Measurements from ENCODE around the gene DISC1. TPM values are rescaled to one million over a fixed set of nuclear protein-coding genes. Genes with fewer than 3 reads are reported as not detected.

DISC1 gene
- polyA plus RNA-seq, 1 experiment = 5.4 TPM

- Histone ChIP-seq H3K4me3 (ENCODE audit: low read depth, low read length) (no peak overlapping the region), H3K27ac (ENCODE audit: low read depth, low read length) (no peak overlapping the region), H3K27me3 (ENCODE audit: control insufficient read depth, insufficient read depth, low read length) (no peaks in the 10 kb centered on the region), H3K9me3 (ENCODE audit: control insufficient read depth, insufficient read depth, low read length) (no peaks in the 10 kb centered on the region; the same call in 1 of the 2 replicates)
- POLR2A ChIA-PET = no interaction called here
- TF ChIP-seq CTCF (IDR thresholded peaks at IDR 0.05; ENCODE audit: low read depth, low read length) = no peak
- DNase-seq (ENCODE audit: low read depth, low spot score) = no peak
- CTCF ChIA-PET = interaction anchor here (1.2 to 2.0 kb wide), 3 partner anchors 10 to 173 kb away, joined by 3 to 5 read pairs (median 3); no protein-coding TSS in a partner anchor
Observed at GRCh38 chr1:231693361-231694074, 66.9 kb downstream of the DISC1 start.

- H3K4me3 ChIP-seq (ENCODE audit: low read depth, low read length) = no peak overlapping the region
- no peak for DNase-seq (ENCODE audit: low read depth, low spot score)
Observed at GRCh38 chr1:231694075-231694431, 67.5 kb downstream of the DISC1 start.

GRCh38 chr1:231694465-231695077, 68.0 kb downstream of the DISC1 start:
- ChIA-PET POLR2A (interaction anchor here (0.6 kb wide), 1 partner anchor 844 kb away, joined by 9 read pairs; no protein-coding TSS in a partner anchor), CTCF (interaction anchor here (1.4 kb wide), 1 partner anchor 172 kb away, joined by 3 read pairs; no protein-coding TSS in a partner anchor)
- Histone ChIP-seq H3K9me3 (ENCODE audit: control insufficient read depth, insufficient read depth, low read length) (no peaks in the 10 kb centered on the region; the same call in 1 of the 2 replicates), H3K27me3 (ENCODE audit: control insufficient read depth, insufficient read depth, low read length) (no peaks in the 10 kb centered on the region), H3K4me3 (ENCODE audit: low read depth, low read length) (no peak overlapping the region), H3K27ac (ENCODE audit: low read depth, low read length) (no peak overlapping the region)
- TF ChIP-seq CTCF (IDR thresholded peaks at IDR 0.05; ENCODE audit: low read depth, low read length) = no peak
- no peak for DNase-seq (ENCODE audit: low read depth, low spot score)

More at GRCh38 chr1:231694075-231694431, 67.5 kb downstream of the DISC1 start:
- H3K27ac ChIP-seq (ENCODE audit: low read depth, low read length) = no peak overlapping the region
- no peak for TF ChIP-seq CTCF (IDR thresholded peaks at IDR 0.05; ENCODE audit: low read depth, low read length)
- H3K9me3 ChIP-seq (ENCODE audit: control insufficient read depth, insufficient read depth, low read length) = no peaks in the 10 kb centered on the region; the same call in 1 of the 2 replicates
- POLR2A ChIA-PET = interaction anchor here (0.6 kb wide), 1 partner anchor 845 kb away, joined by 9 read pairs; no protein-coding TSS in a partner anchor
- CTCF ChIA-PET = interaction anchor here (1.4 kb wide), 1 partner anchor 172 kb away, joined by 3 read pairs; no protein-coding TSS in a partner anchor
- H3K27me3 ChIP-seq (ENCODE audit: control insufficient read depth, insufficient read depth, low read length) = no peaks in the 10 kb centered on the region

- Histone ChIP-seq H3K4me3 (ENCODE audit: low read depth, low read length) (no peak overlapping the region), H3K9me3 (ENCODE audit: control insufficient read depth, insufficient read depth, low read length) (no peaks in the 10 kb centered on the region; the same call in 1 of the 2 replicates), H3K27ac (ENCODE audit: low read depth, low read length) (no peak overlapping the region), H3K27me3 (ENCODE audit: control insufficient read depth, insufficient read depth, low read length) (no peaks in the 10 kb centered on the region)
- no peak for DNase-seq (ENCODE audit: low read depth, low spot score)
- no peak for TF ChIP-seq CTCF (IDR thresholded peaks at IDR 0.05; ENCODE audit: low read depth, low read length)
- ChIA-PET POLR2A (no interaction called here), CTCF (no interaction called here)
Observed at GRCh38 chr1:231695439-231696255, 69.1 kb downstream of the DISC1 start.
